Lower leg skin (tissue), 4 donors: ENCODE results near the gene CLEC4D. TPM values are rescaled to one million over a fixed set of nuclear protein-coding genes. Genes with fewer than 3 reads are reported as not detected.
"Not testable (repeated sequence)": the region's sequence is repeated elsewhere in the genome, so short reads cannot be mapped to it uniquely, and the experiment has no call there.

ENCODE experiments used
- DNase-seq, 2 donors: peaks; one replicate each; pipeline ENCODE4 v3.0.0-alpha.2; 2019; ENCODE audit warnings: low spot score in 2 of 2
- H3K4me3 ChIP-seq: fragments of 200-600 bp; sonication (generic); 2 replicates; pipeline ENCODE4 v1.5.1; 2017; ENCODE audit warnings: mild to moderate bottlenecking, low read depth; ENCODE audit not compliant: poor library complexity, severe bottlenecking
- CTCF ChIP-seq, 3 donors: fragments of 450-650 bp; IDR thresholded peaks; one replicate each; pipeline ENCODE4 v1.5.1; 2016; ENCODE audit warnings: antibody characterized with exemption in 3 of 3, mild to moderate bottlenecking in 3 of 3, moderate library complexity in 2 of 3
- POLR2A ChIP-seq, 2 donors: fragments of 450-650 bp; IDR thresholded peaks; one replicate each; pipeline ENCODE4 v1.6.1; 2016 to 2017; ENCODE audit warnings: antibody characterized with exemption in 2 of 2, mild to moderate bottlenecking in 1 of 2, moderate library complexity in 1 of 2
- WGBS, 2 donors: methylation state at CpG; one replicate each; pipeline ENCODE4 v1.1.5; 2018; 5-methylcytosine and 5-hydroxymethylcytosine counted together
- intact Hi-C: fragments of 100-400 bp; cut with DNase I; formaldehyde crosslinking; loops from one replicate; pipeline ENCODE4 v1.15.0; 2023; ENCODE audit warnings: low total_unique reads
- total RNA-seq, 4 donors: library from RNA; depleted of rRNA; stranded (reverse); fragments of >200 nt; gene quantifications; one replicate each; pipeline ENCODE4 v1.1.0, GENCODE V29; 2016

Gene CLEC4D
- total RNA-seq, 4 donors from 2014 or later, result 0.26 TPM; not detected in 3

- no peak overlapping the region for H3K4me3 ChIP-seq
- DNase-seq, result no peak
- intact Hi-C loops, result no loop called here
- TF ChIP-seq CTCF (IDR thresholded peaks at IDR 0.05) (no peak), POLR2A (IDR thresholded peaks at IDR 0.05) (no peak)
- WGBS, 2 donors, result 67 to 74% methylated on average over 3 of the region's 3 CpGs
These were observed 50.1 kb downstream of the CLEC4D start for GRCh38 chr12:8563356-8563755.

- intact Hi-C loops, result no loop called here
- no peak for DNase-seq
These were observed 51.4 kb downstream of the CLEC4D start for GRCh38 chr12:8564656-8565055.

GRCh38 chr12:8566052-8566451 is 52.7 kb downstream of the CLEC4D start:
- 72 to 78% methylated on average over 2 of the region's 2 CpGs for WGBS, 2 donors
- intact Hi-C loops, DNase-seq, H3K4me3 ChIP-seq: not testable (repeated sequence)

More at GRCh38 chr12:8564656-8565055, 51.4 kb downstream of the CLEC4D start:
- WGBS, 2 donors, result 68 to 72% methylated on average over 22 of the region's 22 CpGs
- no peak for TF ChIP-seq CTCF (IDR thresholded peaks at IDR 0.05)
- no peak for TF ChIP-seq POLR2A (IDR thresholded peaks at IDR 0.05)
- no peak overlapping the region for H3K4me3 ChIP-seq

- H3K4me3 ChIP-seq, result no peak overlapping the region
- intact Hi-C loops, result no loop called here
- no peak for TF ChIP-seq CTCF (IDR thresholded peaks at IDR 0.05)
- no peak for DNase-seq
These were observed 53.2 kb downstream of the CLEC4D start for GRCh38 chr12:8566525-8566924.

Other genes with a start within 250 kb of the CLEC4D start
- not detected for gene CLEC6A, start 57.5 kb upstream of the CLEC4D start, total RNA-seq
- gene CLEC4E, start 27.4 kb downstream of the CLEC4D start, total RNA-seq, result 1 to 10 TPM in 1 of 4 donors, under 1 TPM in 3; 0.42 to 1.6 (median 0.81) TPM
- not detected for gene AICDA, start 99.4 kb downstream of the CLEC4D start, total RNA-seq
- gene MFAP5, start 149.3 kb downstream of the CLEC4D start, total RNA-seq, result 100 to 1,000 TPM in 1 of 4 donors, 10 to 100 TPM in 3; 23.2 to 117 (median 33.2) TPM
- gene RIMKLB, start 184.5 kb downstream of the CLEC4D start, total RNA-seq, result 10 to 100 TPM in 3 of 4 donors, 1 to 10 TPM in 1; 5.8 to 17.9 (median 11.8) TPM